HG03066 (cell line): ENCODE results near the gene PON2.
"Not testable (repeated sequence)": the region's sequence is repeated elsewhere in the genome, so short reads cannot be mapped to it uniquely, and the experiment has no call there.

Experiments used
- ATAC-seq: cut with Tn5 transposase; IDR thresholded peaks from one replicate; pipeline ENCODE4 v1.9.1; 2021; ENCODE audit warnings: low read depth; ENCODE audit not compliant: unreplicated experiment

PON2 gene

DNA sequence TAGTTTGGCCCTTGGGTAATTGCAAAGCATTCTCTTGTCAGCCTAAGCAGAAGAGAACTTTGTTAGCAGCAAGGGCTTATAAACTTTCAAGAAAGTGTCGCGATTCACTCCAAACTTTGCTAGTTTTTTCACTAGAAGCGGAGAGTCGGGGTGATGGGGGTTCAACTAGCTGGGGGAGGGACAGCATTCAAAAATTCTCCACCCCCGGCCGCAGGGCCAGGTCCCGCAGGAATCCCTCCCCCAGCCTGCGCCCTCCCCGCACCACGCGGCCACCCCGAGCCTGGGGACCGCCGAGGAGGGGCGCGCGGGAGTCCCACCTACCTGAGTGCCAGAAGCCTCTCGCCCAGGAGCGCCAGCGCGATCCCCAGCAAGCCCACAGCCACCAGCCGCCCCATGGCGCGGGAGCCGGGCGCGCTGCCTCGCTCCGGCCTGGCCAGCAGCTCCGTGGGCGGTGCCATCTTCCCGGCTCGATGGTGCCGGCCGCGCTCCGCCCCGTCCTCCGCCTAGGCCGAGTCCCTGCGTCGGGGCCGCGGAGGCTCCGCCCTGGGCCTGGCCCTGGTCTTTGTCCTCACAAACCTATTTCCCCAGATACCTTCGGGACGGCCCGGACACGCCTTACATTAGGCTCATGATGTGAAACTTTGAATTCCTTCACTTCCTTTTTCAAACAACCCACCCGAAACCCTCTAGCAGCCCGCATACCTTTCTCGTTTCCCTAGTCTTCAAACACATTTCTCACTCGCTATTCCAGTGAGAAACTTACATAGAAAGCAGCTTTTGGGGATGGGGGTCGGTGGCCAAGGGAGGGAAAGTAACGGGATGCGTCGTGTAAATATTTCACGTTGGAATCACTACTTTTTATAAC is at the start of gene PON2:
TSS of gene PON2 (minus strand) at position 472 of the 865 bp plus-strand sequence. CDS start at position 395, 77 bp downstream.
- ATAC-seq = peak; percentile 91

GRCh38 chr7:95482424-95482823 is 47.6 kb upstream of the PON2 start:
- ATAC-seq = no peak

DNA sequence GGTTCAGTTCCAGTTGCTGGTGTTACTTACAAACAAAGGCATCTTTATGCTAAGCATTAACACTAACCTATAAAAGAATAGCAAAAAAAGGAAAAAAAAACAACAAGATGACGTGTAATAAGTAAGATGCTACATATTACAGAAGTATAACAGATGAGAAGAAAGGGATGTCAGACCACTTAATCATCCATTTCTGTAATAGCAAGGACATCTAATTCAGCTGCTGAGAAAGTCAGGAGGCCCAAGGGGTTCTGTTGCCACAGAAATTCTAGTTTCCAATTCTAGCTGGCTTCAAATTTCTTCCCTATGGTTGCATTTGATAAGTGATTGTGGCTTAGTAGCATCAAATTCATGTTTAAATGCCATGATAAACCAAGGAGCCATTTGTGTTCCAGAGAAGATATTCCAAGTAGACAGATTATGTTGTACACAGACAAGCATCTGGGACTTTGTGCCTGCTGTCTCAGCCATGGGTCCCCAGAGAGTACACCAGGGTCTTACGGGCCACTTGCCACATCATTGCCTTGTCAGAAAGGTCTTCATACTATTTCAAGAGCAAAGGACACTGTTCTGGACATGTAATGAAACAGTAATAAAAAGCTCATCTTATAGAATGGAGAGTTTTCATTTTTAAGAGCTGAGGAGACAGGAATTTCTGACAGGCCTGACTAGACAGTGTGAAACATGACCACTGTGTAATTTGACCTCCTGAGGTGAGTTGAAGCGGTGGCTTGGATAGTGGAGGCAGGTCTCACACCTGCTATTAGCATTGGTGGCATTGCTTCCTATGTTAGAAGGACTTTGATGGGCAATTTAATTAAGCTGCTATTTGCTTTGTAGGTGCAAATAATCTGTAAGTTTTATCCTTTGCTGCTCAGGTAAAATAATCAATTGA is 46.7 kb upstream of the PON2 start:
- ATAC-seq = no peak

- peak; percentile 50 for ATAC-seq
Measured at GRCh38 chr7:95479992-95480624, 45.3 kb upstream of the PON2 start.

DNA sequence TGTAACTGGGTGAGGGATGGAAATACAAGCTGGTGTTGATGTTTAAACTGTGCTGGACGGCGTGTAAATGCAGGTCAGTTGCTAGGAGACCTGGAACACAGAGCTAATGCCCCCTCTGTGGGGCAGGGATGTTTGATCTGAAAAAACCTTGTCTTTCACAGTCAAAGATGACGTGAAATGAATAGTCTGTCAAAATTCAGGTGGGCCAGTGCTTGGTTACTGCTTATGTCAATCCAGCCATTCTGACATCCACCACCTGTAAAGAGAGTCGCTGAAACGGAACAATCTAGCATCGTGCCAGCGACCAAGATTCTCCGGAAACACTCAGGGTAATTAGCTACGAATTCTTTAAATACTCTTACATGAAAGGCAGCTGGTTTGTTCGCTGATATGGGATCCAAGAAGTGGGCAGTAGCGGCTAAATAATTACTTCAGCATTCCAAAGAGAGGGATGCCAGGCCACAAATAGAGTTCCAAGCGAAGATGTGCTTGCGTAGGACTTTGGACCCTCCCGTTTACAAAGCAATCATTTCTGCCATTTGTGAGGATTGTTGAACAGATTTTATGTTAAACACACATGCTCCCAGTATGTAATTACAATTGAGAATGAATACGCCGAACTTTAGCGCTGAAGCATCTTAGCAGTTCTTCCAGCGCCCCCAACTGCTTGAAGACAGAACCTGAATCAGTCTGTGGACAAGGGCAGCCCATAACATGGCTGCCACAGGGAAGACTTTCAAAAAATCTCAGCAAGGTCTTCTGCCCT is 43.6 kb upstream of the PON2 start:
- no peak for ATAC-seq

DNA sequence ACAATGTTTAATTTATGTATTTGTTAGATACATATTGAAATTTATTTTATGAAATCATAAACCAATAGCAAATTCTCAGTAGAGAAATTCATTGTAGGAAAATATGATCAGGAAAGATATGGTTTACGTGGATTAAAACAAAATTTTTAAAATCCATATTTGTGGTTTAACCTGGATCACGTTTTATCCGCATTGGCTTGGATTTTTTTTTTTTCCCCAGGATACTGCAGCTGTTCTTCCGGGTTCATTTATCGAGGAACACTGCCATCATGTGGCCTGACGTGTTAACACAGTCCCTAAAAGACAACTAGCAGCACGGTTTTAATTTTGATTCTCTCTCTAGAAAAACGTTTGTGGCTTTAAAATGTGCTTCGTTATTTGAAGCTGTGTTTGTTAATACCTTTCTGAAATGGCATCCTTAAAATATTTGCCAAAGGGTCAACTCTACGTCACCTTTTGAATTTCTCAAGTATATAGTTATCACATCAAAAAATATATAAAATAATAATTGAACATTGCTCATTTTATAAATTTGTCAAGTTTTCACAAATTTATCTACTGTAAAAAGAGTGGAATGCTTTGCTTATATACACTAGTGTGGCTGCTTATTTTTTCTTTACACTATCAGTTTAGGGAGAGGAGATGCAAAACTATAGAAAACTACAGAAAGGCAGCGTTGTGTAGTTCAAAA is 42.2 kb upstream of the PON2 start:
- peak; percentile 54 for ATAC-seq

GRCh38 chr7:95476072-95476847 is 41.4 kb upstream of the PON2 start:
- no peak for ATAC-seq

DNA sequence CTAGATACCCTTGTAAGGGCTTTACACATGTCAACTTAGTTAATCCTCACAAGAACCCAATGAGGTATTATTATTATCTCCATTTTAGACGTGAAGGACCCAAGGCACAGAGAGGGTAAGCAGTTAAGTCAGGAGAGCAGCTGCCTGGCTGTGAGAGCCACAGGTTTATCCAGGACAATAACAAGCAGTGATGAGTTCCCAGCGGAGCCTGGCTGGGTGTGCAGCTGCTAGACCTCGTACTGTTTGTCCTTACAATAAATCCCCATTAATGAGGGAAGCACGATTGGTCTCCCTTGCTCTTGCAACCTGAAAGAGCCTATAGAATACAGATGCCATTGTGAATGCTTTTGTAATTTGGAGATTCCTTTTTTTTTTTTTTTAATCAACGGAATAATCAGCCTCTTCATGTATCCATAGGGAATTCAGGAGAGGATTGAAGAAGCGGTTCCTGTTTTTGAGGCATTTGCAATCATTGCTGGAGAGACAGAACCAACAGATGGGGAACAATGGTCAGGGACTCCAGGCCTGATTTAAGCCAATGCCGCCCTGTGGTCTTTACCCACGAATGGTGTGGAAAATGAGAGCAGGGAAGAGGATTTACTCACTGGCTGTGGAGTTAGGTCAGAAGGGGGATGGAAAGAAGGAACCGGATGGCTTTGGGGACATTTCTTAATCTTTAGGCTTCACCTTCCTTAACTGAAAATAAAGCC is 38.6 kb upstream of the PON2 start:
- no peak for ATAC-seq

- ATAC-seq = no peak
Measured at GRCh38 chr7:95472581-95473161, 37.8 kb upstream of the PON2 start.

DNA sequence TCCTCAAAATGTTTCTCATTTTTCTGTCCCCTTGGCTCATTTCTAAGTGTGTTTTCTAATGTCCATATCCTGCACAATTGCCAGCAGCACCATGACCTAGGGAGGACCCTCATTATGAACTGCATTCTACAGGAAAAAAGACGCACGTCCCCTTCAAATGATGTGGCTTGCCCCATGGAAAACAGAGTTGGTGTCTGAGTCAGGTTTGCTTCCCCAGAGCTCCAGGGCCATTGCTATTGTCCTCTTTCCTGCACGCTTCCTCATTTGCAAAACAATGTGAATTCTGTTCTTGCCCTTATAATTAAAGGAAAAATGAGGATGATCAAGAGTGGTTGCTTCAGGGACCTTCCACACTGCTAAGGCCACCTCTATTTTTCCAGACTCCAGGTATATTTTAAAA is 36.2 kb upstream of the PON2 start:
- no peak for ATAC-seq

DNA sequence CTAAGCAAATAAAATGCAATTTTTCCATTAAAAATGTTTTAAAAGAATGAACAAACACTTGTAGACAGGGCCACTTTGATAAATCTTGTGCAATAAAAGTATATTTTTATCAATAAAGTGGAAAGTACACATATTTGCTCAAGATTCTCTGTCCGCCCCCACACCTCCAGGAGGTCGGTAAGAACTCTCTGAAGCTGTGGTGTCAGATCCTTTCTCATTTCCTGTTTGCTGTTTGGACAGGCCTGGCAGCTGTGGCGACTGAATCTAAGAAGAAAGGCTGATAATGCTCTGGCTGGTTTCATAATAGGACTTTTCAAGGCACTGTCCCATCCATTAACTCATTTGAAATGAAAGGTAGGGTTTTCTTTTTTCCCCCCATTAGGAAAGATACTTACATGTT is 35.6 kb upstream of the PON2 start:
- peak; percentile 99 for ATAC-seq

- no peak for ATAC-seq
Measured at GRCh38 chr7:95469848-95470247, 35.0 kb upstream of the PON2 start.

DNA sequence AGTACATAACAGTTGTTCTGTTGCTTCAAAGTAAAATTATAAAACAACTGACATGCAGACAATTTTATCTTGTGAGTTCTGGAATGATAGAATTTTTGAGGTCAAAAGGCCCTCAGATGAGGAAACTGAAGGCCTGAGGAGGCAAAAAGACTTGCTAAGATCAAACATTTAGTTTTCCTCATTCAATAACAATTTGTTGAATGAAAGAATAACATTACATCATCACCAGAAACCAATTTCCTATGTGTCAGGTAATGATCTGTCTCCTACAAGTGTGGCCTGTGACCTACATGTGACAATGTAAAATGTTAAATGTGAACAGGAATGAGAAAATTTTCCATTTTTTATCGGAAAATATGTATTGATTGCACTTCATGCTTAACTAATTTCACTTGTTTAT is 34.4 kb upstream of the PON2 start:
- no peak for ATAC-seq

- no peak for ATAC-seq
Measured at GRCh38 chr7:95467912-95468607, 33.2 kb upstream of the PON2 start.

- ATAC-seq = not testable (repeated sequence)
Measured at GRCh38 chr7:95460653-95461052, 25.8 kb upstream of the PON2 start.

DNA sequence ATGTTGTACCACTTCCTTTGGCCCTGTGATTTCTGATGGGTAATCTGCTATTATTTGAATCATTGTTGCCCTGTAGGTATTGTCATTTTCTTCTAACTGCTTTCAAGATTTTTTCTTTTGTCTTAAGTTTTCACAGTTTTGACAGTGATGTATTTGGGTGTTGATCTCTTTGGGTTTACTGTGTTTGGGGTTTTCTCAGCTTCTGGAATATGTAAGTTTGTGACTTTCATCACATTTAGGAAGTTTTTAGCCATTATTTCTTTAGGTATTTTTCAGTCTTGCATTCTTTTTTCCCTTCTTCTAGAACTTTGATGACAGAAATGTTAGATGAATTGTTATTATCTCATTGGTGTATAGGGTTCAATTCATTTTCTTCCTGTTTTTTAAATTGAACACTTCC is 23.1 kb upstream of the PON2 start:
- no peak for ATAC-seq

DNA sequence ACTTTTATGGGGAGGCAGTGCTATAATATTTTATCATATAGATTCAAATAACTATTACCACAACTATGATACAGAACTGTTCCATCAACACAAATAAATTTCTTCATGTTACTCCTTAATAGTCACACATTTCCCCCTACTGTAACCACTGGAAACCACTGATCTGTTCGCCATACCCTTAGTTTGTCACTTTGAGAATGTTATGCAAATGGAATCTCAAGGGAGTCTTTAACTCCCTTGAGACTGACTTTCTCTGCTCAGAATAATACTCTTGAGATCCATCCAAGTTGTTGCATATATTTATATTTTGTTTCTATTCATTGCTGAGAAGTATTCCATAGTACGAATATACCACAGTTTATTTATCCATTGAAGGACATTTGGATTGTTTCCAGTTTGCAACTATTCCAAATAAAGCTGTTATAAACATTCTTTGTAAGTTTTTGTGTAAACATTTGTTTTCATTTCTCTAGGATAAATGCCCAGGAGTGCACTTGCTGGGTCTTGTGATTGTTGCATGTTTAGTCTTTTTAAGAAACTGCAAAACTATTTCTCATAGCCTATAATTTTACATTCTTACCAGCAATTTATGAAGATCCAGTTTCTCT is 19.7 kb upstream of the PON2 start:
- no peak for ATAC-seq
